GM12878 (cell line): ENCODE data around the gene ZNF333. TPM values are rescaled to one million over a fixed set of nuclear protein-coding genes. Genes with fewer than 3 reads are reported as not detected.
"Not testable (repeated sequence)": the region's sequence is repeated elsewhere in the genome, so short reads cannot be mapped to it uniquely, and the experiment has no call there.

Experiments
- ATAC-seq: fragments of 200-7000 bp; cut with Tn5 transposase; 3 replicates; pipeline ENCODE4 v1.9.1; 2020; ENCODE audit warnings: mild to moderate bottlenecking, moderate library complexity
- BruUV-seq: library from RNA; stranded (reverse); fragments of 400-500 nt; replicated peaks from 2 replicates; lab custom pipeline; 2021; lab: Mats Ljungman, UMichigan
- CTCF ChIA-PET: fragments of 300-600 bp; sonication (Branson Sonifier 250); formaldehyde crosslinking; extraction: SDS; loops from one replicate; lab custom pipeline; 2021; ENCODE audit warnings: inconsistent platforms; lab: Yijun Ruan, JAX
- POLR2A ChIA-PET: fragments of 350-600 bp; formaldehyde crosslinking; extraction: SDS; loops from one replicate; lab custom pipeline; 2021; ENCODE audit warnings: inconsistent platforms; lab: Charles Lee
- RAD21 ChIA-PET: fragments of 300-600 bp; sonication (Branson Sonifier 250); formaldehyde crosslinking; loops from one replicate; lab custom pipeline; 2023; ENCODE audit warnings: antibody characterized with exemption; ENCODE audit not compliant: unreplicated experiment; lab: Charles Lee
- SMC1A ChIA-PET: fragments of 300-600 bp; sonication (Branson Sonifier 250); formaldehyde crosslinking; loops from one replicate; lab custom pipeline; 2023; ENCODE audit not compliant: unreplicated experiment, uncharacterized antibody; lab: Charles Lee
- DNase-seq: peaks from one replicate; pipeline ENCODE4 v3.0.0-alpha.2; 2011; ENCODE audit warnings: low read depth, low spot score
- FAIRE-seq: peaks from 3 replicates; lab custom pipeline; 2011; peaks lifted over from hg19 to GRCh38; lab: Jason Lieb, UNC
- H2AFZ ChIP-seq: 2 replicates; pipeline ENCODE4 v1.6.0; 2011; ENCODE audit warnings: low read depth, low read length, control low read depth; ENCODE audit not compliant: control insufficient read depth
- H3K27ac ChIP-seq: 2 replicates; pipeline ENCODE4 v1.5.1; 2011; ENCODE audit warnings: control low read depth; ENCODE audit not compliant: control insufficient read depth, insufficient read depth
- H3K27me3 ChIP-seq, 2 experiments: replicated peaks in 1 of 2; 2 replicates each; pipeline versions ENCODE4 v1.6.0 to v1.6.1; 2011; ENCODE audit warnings: low read length in 1 of 2; ENCODE audit not compliant: control insufficient read depth in 2 of 2, insufficient read depth in 2 of 2
- H3K36me3 ChIP-seq, 2 experiments: 2 replicates each; pipeline ENCODE4 v1.5.1; 2011; ENCODE audit warnings: low read length in 1 of 2; ENCODE audit not compliant: control insufficient read depth in 2 of 2, insufficient read depth in 2 of 2
- H3K4me1 ChIP-seq: 2 replicates; pipeline ENCODE4 v1.6.1; 2011; ENCODE audit warnings: mild to moderate bottlenecking, low read length, moderate library complexity, mixed read lengths; ENCODE audit not compliant: control insufficient read depth, insufficient read depth
- H3K4me2 ChIP-seq: 2 replicates; pipeline ENCODE4 v1.6.0; 2011; ENCODE audit warnings: control low read depth; ENCODE audit not compliant: control insufficient read depth, insufficient read depth
- H3K4me3 ChIP-seq: fragments of 200-600 bp; sonication (generic); 2 replicates; pipeline ENCODE4 v1.5.1; 2016
- H3K79me2 ChIP-seq: 2 replicates; pipeline ENCODE4 v1.6.0; 2011; ENCODE audit warnings: low read length; ENCODE audit not compliant: control insufficient read depth, insufficient read depth
- H3K9ac ChIP-seq: 2 replicates; pipeline ENCODE4 v1.8.0; 2011; ENCODE audit warnings: low read length, control low read depth, mixed read lengths; ENCODE audit not compliant: control insufficient read depth, insufficient read depth
- H3K9me3 ChIP-seq: replicated peaks from 3 replicates; pipeline ENCODE4 v1.5.1; 2011; ENCODE audit warnings: mild to moderate bottlenecking, low read length; ENCODE audit not compliant: control insufficient read depth, insufficient read depth
- H4K20me1 ChIP-seq: 2 replicates; pipeline ENCODE4 v1.6.0; 2011; ENCODE audit not compliant: control insufficient read depth, insufficient read depth
- ASH2L ChIP-seq: fragments of 300-600, 200-600 bp; sonication (generic); IDR thresholded peaks from 2 replicates; pipeline ENCODE4 v1.6.1; 2017; ENCODE audit warnings: low read depth, mild to moderate bottlenecking, borderline replicate concordance
- MYC ChIP-seq: IDR thresholded peaks from 2 replicates; pipeline ENCODE4 v1.6.1; 2011; ENCODE audit warnings: mild to moderate bottlenecking, low read length, moderate library complexity, inconsistent platforms; ENCODE audit not compliant: insufficient read depth, insufficient replicate concordance, insufficient read length, severe bottlenecking
- NFYA ChIP-seq: IDR thresholded peaks from 2 replicates; pipeline ENCODE4 v1.6.1; 2011; ENCODE audit warnings: low read depth, mild to moderate bottlenecking, low read length, improper control_type of control experiment, borderline replicate concordance
- ZNF217 ChIP-seq: fragments of 450-650 bp; IDR thresholded peaks from 2 replicates; pipeline ENCODE4 v1.6.1; 2017; ENCODE audit warnings: antibody characterized with exemption, mild to moderate bottlenecking
- WGBS: methylation state at CpG from one replicate; pipeline ENCODE4 v1.1.6; 2016; ENCODE audit warnings: low lambda C conversion rate; ENCODE audit not compliant: insufficient replicate concordance, insufficient coverage; ENCODE audit errors: missing lambda C conversion rate; 5-methylcytosine and 5-hydroxymethylcytosine counted together
- in situ Hi-C: fragments of 300-500 bp; cut with MboI; formaldehyde crosslinking; loops from 9 replicates; pipeline ENCODE4 v1.14.3; 2018; ENCODE audit warnings: mixed read lengths
- intact Hi-C: fragments of 100-400 bp; cut with micrococcal nuclease; formaldehyde crosslinking; loops from one replicate; pipeline ENCODE4 v1.14.2; 2022; ENCODE audit not compliant: unreplicated experiment
- polyA plus RNA-seq, 11 experiments: library from polyadenylated mRNA; depleted of rRNA in 4 of 11; unstranded in 6 of 11; stranded (reverse) in 5 of 11; fragments of >200 nt; fragmentation: Nextera tagmentation in 4 of 11; fragmentation: Illumina TruSeq in 1 of 11; extraction: Ambion mirVana in 4 of 11; extraction: Trizol in 1 of 11; gene quantifications; 1 replicate in 1 of 11; 2 replicates in 10 of 11; pipeline versions ENCODE4 v1.2.1 to v1.2.3, GENCODE V29; 2011 to 2016; ENCODE audit warnings: inconsistent platforms in 2 of 11, missing spikeins in 2 of 11, low read depth in 1 of 11
- total RNA-seq, 4 experiments: library from RNA; depleted of rRNA in 3 of 4; stranded (reverse); fragments of >200 nt in 3 of 4; fragmentation: Illumina TruSeq in 1 of 4; extraction: Trizol in 1 of 4; gene quantifications; 2 replicates each; pipeline versions ENCODE4 v1.2.1 to v1.2.3, GENCODE V29; 2013 to 2021

The ZNF333 gene
- total and polyA plus RNA-seq, 10 of the 15 experiments (the other 5 are each of a cell fraction or from before 2014, with no cell fraction given): 2.3 to 14.1 (median 5.7) TPM

DNA sequence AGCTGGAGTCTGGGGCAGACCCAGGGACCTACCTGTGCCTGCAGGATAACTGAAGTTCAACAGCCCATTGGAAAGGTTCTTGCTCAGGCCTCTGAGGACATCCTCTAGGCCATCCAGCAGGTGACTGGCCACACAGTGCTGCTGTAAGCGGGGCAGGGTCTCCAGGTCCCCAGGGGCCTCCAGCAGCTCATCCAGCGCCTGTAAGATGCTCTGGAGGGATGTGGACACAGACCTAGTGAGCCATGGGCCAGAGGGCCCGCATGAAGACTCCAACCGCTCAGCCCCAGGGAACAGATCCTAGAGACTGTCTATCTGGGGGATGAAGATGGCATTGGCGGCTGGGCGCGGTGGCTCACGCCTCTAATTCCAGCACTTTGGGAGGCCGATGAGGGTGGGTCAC, 74.6 kb downstream of the ZNF333 start:
- BruUV-seq: no TSS peak
- no peak overlapping the region for H2AFZ ChIP-seq
- no peaks in the 10 kb centered on the region for H3K79me2 ChIP-seq
- ATAC-seq (no peak), DNase-seq (no peak), FAIRE-seq (no peak)
- H3K27me3 ChIP-seq: no peaks in the 10 kb centered on the region
- H3K4me3 ChIP-seq: no peak overlapping the region
- SMC1A ChIA-PET: interaction anchor here (1.4 kb wide), 1 partner anchor 15 kb away, joined by 3 read pairs; no protein-coding TSS in a partner anchor
- intact Hi-C loops: no loop called here
- in situ Hi-C loops: no loop called here
- no peaks in the 10 kb centered on the region for H3K9me3 ChIP-seq
- CTCF ChIA-PET: no interaction called here
- RAD21 ChIA-PET: no interaction called here
- no peak overlapping the region for H3K9ac ChIP-seq
- H4K20me1 ChIP-seq: no peaks in the 10 kb centered on the region
- TF ChIP-seq ASH2L: no peak
- no peak for TF ChIP-seq MYC
- TF ChIP-seq ZNF217: no peak
- TF ChIP-seq NFYA: no peak
- POLR2A ChIA-PET: no interaction called here
- H3K36me3 ChIP-seq: no peaks in the 10 kb centered on the region; a peak in 1 of 4 replicates
- WGBS: 74% methylated on average over 8 of the region's 9 CpGs
- H3K4me2 ChIP-seq: no peak overlapping the region
- H3K27ac ChIP-seq: no peak overlapping the region
- H3K4me1 ChIP-seq: no peaks in the 10 kb centered on the region

DNA sequence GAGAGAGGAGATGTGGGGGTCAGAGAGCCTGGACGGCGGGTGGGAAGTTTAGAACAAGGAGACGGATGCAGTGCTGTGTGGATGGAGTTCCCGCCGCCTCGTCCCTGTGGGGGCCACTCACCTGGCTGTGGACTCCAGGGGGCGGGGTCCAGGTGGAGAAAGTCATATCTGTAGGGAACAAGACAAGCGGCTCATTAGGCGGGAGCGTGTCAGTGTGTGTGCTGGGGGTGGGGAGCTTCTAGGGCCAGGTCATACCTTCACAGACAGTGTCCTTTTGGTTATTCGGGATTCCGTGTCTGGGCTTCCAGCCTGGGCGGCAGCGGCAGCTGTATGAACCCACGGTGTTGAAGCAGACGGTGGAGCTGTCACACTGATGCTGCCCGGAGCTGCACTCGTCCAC, 75.6 kb downstream of the ZNF333 start:
- RAD21 ChIA-PET: interaction anchor here (0.6 kb wide), 1 partner anchor 382 kb away, joined by 5 read pairs; no protein-coding TSS in a partner anchor
- H3K27ac ChIP-seq, H3K4me3 ChIP-seq, intact Hi-C loops, H3K4me2 ChIP-seq, FAIRE-seq, H3K4me1 ChIP-seq, H3K9me3 ChIP-seq, H3K36me3 ChIP-seq, H3K27me3 ChIP-seq, H3K79me2 ChIP-seq, SMC1A ChIA-PET, H4K20me1 ChIP-seq, H2AFZ ChIP-seq, POLR2A ChIA-PET, DNase-seq, BruUV-seq, ATAC-seq, H3K9ac ChIP-seq, CTCF ChIA-PET: not testable (repeated sequence)
- in situ Hi-C loops: loop anchor here (5.0 kb wide), 1 partner anchor 368 kb away; no protein-coding TSS in a partner anchor
- 75% methylated on average over 6 of the region's 18 CpGs for WGBS

DNA sequence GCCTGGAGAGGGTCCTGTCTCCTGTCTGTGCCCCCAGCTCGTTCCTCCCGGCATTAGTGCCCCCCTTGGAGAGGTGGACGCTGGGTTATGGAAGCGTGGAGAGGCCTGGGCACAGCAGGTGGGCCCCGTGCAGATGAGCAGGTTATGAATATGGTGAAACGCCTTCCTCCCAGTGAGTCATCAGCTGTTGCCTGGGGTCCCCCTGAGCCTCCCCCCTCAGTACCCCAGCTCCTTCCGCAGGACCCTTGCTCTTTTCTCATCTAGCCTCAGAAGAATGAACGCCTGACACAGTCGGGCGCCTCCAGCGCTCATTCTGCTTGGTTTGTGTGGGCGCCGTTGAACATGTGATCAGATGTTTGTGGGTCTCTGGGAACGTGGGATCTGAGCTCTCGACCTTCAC, 76.0 kb downstream of the ZNF333 start:
- H3K9me3 ChIP-seq, H3K27ac ChIP-seq, H3K9ac ChIP-seq, ATAC-seq, H3K4me1 ChIP-seq, intact Hi-C loops, H3K4me3 ChIP-seq, SMC1A ChIA-PET, H2AFZ ChIP-seq, POLR2A ChIA-PET, DNase-seq, BruUV-seq, H3K4me2 ChIP-seq, H4K20me1 ChIP-seq, H3K36me3 ChIP-seq, H3K79me2 ChIP-seq, H3K27me3 ChIP-seq, CTCF ChIA-PET, FAIRE-seq: not testable (repeated sequence)
- in situ Hi-C loops: loop anchor here (5.0 kb wide), 1 partner anchor 369 kb away; no protein-coding TSS in a partner anchor
- RAD21 ChIA-PET: interaction anchor here (0.6 kb wide), 1 partner anchor 382 kb away, joined by 5 read pairs; no protein-coding TSS in a partner anchor
- WGBS: 62% methylated on average over 15 of the region's 15 CpGs
